HepG2 (cell line): ENCODE results near the gene LIM2. TPM values are rescaled to one million over a fixed set of nuclear protein-coding genes. Genes with fewer than 3 reads are reported as not detected.

Experiments
- CC2D1A ChIP-seq: sonication (generic); formaldehyde crosslinking; IDR thresholded peaks from 2 replicates; pipeline ENCODE4 v1.8.1; 2023; ENCODE audit warnings: mild to moderate bottlenecking, missing genetic modification reagents
- DMAP1 ChIP-seq: IDR thresholded peaks from 2 replicates; pipeline ENCODE4 v1.6.1; 2016
- EED ChIP-seq: sonication (generic); formaldehyde crosslinking; IDR thresholded peaks from 2 replicates; pipeline ENCODE4 v1.5.0; 2020; ENCODE audit warnings: mild to moderate bottlenecking, missing genetic modification reagents
- ETV6 ChIP-seq: sonication (generic); formaldehyde crosslinking; conservative IDR thresholded peaks from 2 replicates; pipeline ENCODE4 v1.4.0; 2020; ENCODE audit warnings: missing genetic modification reagents
- FLYWCH1 ChIP-seq: sonication (generic); formaldehyde crosslinking; IDR thresholded peaks from 2 replicates; pipeline ENCODE4 v1.8.1; 2023; ENCODE audit warnings: mild to moderate bottlenecking, missing genetic modification reagents
- HOXD1 ChIP-seq: sonication (generic); formaldehyde crosslinking; IDR thresholded peaks from 2 replicates; pipeline ENCODE4 v1.5.0; 2020; ENCODE audit warnings: missing genetic modification reagents
- JUND ChIP-seq: sonication (generic); formaldehyde crosslinking; IDR thresholded peaks from 2 replicates; pipeline ENCODE4 v1.8.0; 2022; ENCODE audit warnings: mild to moderate bottlenecking, missing genetic modification reagents
- KAT2B ChIP-seq: fragments of 150-350 bp; IDR thresholded peaks from 2 replicates; pipeline ENCODE4 v1.6.1; 2014; ENCODE audit warnings: low read depth, low read length, borderline replicate concordance
- KDM2A ChIP-seq: sonication (generic); formaldehyde crosslinking; IDR thresholded peaks from 2 replicates; pipeline ENCODE4 v1.4.0; 2020; ENCODE audit warnings: low read depth, missing genetic modification reagents, borderline replicate concordance
- KMT2B ChIP-seq: IDR thresholded peaks from 2 replicates; pipeline ENCODE4 v1.6.1; 2016; ENCODE audit warnings: missing genetic modification reagents, missing compliant biosample characterization
- NAIF1 ChIP-seq: sonication (generic); formaldehyde crosslinking; IDR thresholded peaks from 2 replicates; pipeline ENCODE4 v1.5.0; 2020; ENCODE audit warnings: mild to moderate bottlenecking, missing genetic modification reagents, borderline replicate concordance
- NFKBIZ ChIP-seq: IDR thresholded peaks from 2 replicates; pipeline ENCODE4 v1.6.1; 2018; ENCODE audit warnings: missing genetic modification reagents, missing compliant biosample characterization
- POGZ ChIP-seq: sonication (generic); formaldehyde crosslinking; IDR thresholded peaks from 2 replicates; pipeline ENCODE4 v1.4.0; 2020; ENCODE audit warnings: mild to moderate bottlenecking, missing genetic modification reagents
- RBM22 ChIP-seq: fragments of 200-400 bp; formaldehyde crosslinking; optimal IDR thresholded peaks from 2 replicates; pipeline ENCODE3; 2017; ENCODE audit warnings: mild to moderate bottlenecking, low read length, moderate library complexity
- RXRB ChIP-seq: IDR thresholded peaks from 2 replicates; pipeline ENCODE4 v1.6.1; 2016; ENCODE audit warnings: borderline replicate concordance, missing genetic modification reagents, missing compliant biosample characterization
- SMAD3 ChIP-seq: sonication (generic); formaldehyde crosslinking; IDR thresholded peaks from 2 replicates; pipeline ENCODE4 v1.4.0; 2020; ENCODE audit warnings: missing genetic modification reagents
- TAF15 ChIP-seq: fragments of 200-400 bp; formaldehyde crosslinking; IDR thresholded peaks from one replicate; pipeline ENCODE4 v1.6.1; 2018; ENCODE audit warnings: mild to moderate bottlenecking, low read depth, low read length; ENCODE audit not compliant: poor library complexity, severe bottlenecking
- TFE3 ChIP-seq: IDR thresholded peaks from 2 replicates; pipeline ENCODE4 v1.6.1; 2016
- WIZ ChIP-seq: sonication (generic); formaldehyde crosslinking; IDR thresholded peaks from 2 replicates; pipeline ENCODE4 v1.5.1; 2020; ENCODE audit warnings: mild to moderate bottlenecking, missing genetic modification reagents
- ZBTB39 ChIP-seq: sonication (generic); formaldehyde crosslinking; IDR thresholded peaks from 2 replicates; pipeline ENCODE4 v1.5.0; 2020; ENCODE audit warnings: missing genetic modification reagents
- ZNF275 ChIP-seq: sonication (generic); formaldehyde crosslinking; IDR thresholded peaks from 2 replicates; pipeline ENCODE4 v1.8.0; 2022; ENCODE audit warnings: missing genetic modification reagents, mild to moderate bottlenecking, inconsistent platforms, borderline replicate concordance
- ZNF335 ChIP-seq: sonication (generic); formaldehyde crosslinking; IDR thresholded peaks from 2 replicates; pipeline ENCODE4 v1.4.0; 2020; ENCODE audit warnings: missing genetic modification reagents
- ZNF512 ChIP-seq: sonication (generic); formaldehyde crosslinking; IDR thresholded peaks from 2 replicates; pipeline ENCODE4 v1.4.0; 2020; ENCODE audit warnings: mild to moderate bottlenecking, missing genetic modification reagents
- ZNF737 ChIP-seq: sonication (generic); formaldehyde crosslinking; IDR thresholded peaks from 2 replicates; pipeline ENCODE4 v1.5.0; 2020; ENCODE audit warnings: missing genetic modification reagents, mild to moderate bottlenecking, borderline replicate concordance
- ZZZ3 ChIP-seq: sonication (generic); formaldehyde crosslinking; IDR thresholded peaks from 2 replicates; pipeline ENCODE4 v1.4.0; 2020; ENCODE audit warnings: missing genetic modification reagents, mild to moderate bottlenecking, borderline replicate concordance
- polyA plus RNA-seq, 8 experiments: library from polyadenylated mRNA; depleted of rRNA in 3 of 8; stranded (reverse) in 7 of 8; unstranded in 1 of 8; fragments of >200 nt; fragmentation: Illumina TruSeq in 4 of 8; extraction: Trizol in 4 of 8; gene quantifications; 2 replicates each; pipeline versions ENCODE4 v1.2.1 to v1.2.3, GENCODE V29; 2011 to 2016; ENCODE audit warnings: low read depth in 4 of 8, missing spikeins in 1 of 8, mixed read lengths in 1 of 8; ENCODE audit not compliant: insufficient read depth in 1 of 8
- total RNA-seq, 5 experiments: library from RNA; depleted of rRNA; stranded (reverse); fragments of >200 nt; fragmentation: Illumina TruSeq; extraction: Trizol; gene quantifications; 2 replicates each; pipeline ENCODE4 v1.2.3, GENCODE V29; 2016; ENCODE audit warnings: low read depth in 1 of 5

LIM2 gene
- total and polyA plus RNA-seq, 2 of the 13 experiments (the other 11 are each of a cell fraction or from before 2014, with no cell fraction given) = 1.3 TPM; not detected in 1

- TF ChIP-seq CC2D1A (CRISPR knock-in tag) = no peak
- no peak for TF ChIP-seq ZNF737 (CRISPR knock-in tag)
- 0 out of 2 replicates have a peak, but pooled peaks have one; percentile 25 for TF ChIP-seq NFKBIZ (CRISPR knock-in tag)
- TF ChIP-seq KAT2B = no peak
- no peak for TF ChIP-seq ZBTB39 (CRISPR knock-in tag)
- TF ChIP-seq WIZ (CRISPR knock-in tag) = no peak
- TF ChIP-seq POGZ (CRISPR knock-in tag) = peak; percentile 68; the same call in 1 of the 2 replicates
- no peak for TF ChIP-seq TAF15
- TF ChIP-seq JUND (CRISPR knock-in tag) = peak; percentile 47; the same call in 1 of the 2 replicates
- no peak for TF ChIP-seq EED (CRISPR knock-in tag)
- no peak for TF ChIP-seq ETV6
- TF ChIP-seq KMT2B (CRISPR knock-in tag) = peak; percentile 67; the same call in 1 of the 2 replicates
- peak; percentile 91 for TF ChIP-seq KDM2A (CRISPR knock-in tag)
- TF ChIP-seq TFE3 (CRISPR knock-in tag) = 0 out of 2 replicates have a peak, but pooled peaks have one; percentile 37
- 0 out of 2 replicates have a peak, but pooled peaks have one; percentile 47 for TF ChIP-seq ZZZ3 (CRISPR knock-in tag)
- TF ChIP-seq DMAP1 (CRISPR knock-in tag) = peak; percentile 83
- TF ChIP-seq SMAD3 (CRISPR knock-in tag) = no peak
- TF ChIP-seq FLYWCH1 (CRISPR knock-in tag) = no peak
- TF ChIP-seq ZNF512 = no peak
- no peak for TF ChIP-seq RBM22
- TF ChIP-seq ZNF275 (CRISPR knock-in tag) = 0 out of 2 replicates have a peak, but pooled peaks have one; percentile 20
- peak; percentile 67; the same call in 1 of the 2 replicates for TF ChIP-seq ZNF335 (CRISPR knock-in tag)
- peak; percentile 70 for TF ChIP-seq RXRB (CRISPR knock-in tag)
- no peak for TF ChIP-seq NAIF1 (CRISPR knock-in tag)
- no peak for TF ChIP-seq HOXD1 (CRISPR knock-in tag)
These were observed 20.0 kb downstream of the LIM2 start (continued) for GRCh38 chr19:51367565-51368365.
